Stimulated activated CD8-positive, alpha-beta memory T cell treated with anti-CD3 and anti-CD28 coated beads, Interleukin-12 subunit alpha, Interleukin-12 subunit beta, amount 100 ng/mL, for 1 hour (primary cell): ENCODE results near the gene TAS2R50.
"Not testable (repeated sequence)": the region's sequence is repeated elsewhere in the genome, so short reads cannot be mapped to it uniquely, and the experiment has no call there.

ENCODE experiments used
- DNase-seq: peaks from one replicate; pipeline ENCODE4 v3.0.0-alpha.2; 2020; ENCODE audit warnings: low read depth

TAS2R50 gene, protein sequence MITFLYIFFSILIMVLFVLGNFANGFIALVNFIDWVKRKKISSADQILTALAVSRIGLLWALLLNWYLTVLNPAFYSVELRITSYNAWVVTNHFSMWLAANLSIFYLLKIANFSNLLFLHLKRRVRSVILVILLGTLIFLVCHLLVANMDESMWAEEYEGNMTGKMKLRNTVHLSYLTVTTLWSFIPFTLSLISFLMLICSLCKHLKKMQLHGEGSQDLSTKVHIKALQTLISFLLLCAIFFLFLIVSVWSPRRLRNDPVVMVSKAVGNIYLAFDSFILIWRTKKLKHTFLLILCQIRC

DNA sequence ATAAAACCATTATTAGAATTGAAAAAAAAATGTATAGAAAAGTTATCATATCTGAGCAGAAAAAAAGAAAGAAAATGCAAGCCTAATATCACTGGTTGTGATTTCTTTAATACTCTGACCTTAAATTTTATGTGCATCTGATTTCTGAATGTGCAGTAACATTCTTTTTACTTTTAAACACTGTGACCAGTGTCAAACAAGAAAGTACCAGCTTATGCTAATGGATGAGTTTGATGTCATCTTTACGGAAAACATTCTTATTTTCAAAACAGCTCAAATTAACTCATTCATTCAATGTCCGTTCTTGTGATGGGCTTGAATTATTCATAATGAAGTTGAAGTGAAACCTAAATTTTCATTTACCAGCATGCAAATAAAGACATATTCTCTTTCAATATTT is at the start of gene TAS2R50:
TSS of gene TAS2R50 (minus strand) at position 101 of the 400 bp plus-strand sequence. CDS start at position 49, 52 bp downstream.
- DNase-seq = no peak

GRCh38 chr12:11033959-11034358 is 47.2 kb upstream of the TAS2R50 start:
- DNase-seq = not testable (repeated sequence)

GRCh38 chr12:11031307-11031706 is 44.6 kb upstream of the TAS2R50 start, which contains the start of gene TAS2R31:
Gene TAS2R31 (minus strand): TSS chr12:11031407. CDS start chr12:11031335, 72 bp downstream.
- no peak for DNase-seq

DNA sequence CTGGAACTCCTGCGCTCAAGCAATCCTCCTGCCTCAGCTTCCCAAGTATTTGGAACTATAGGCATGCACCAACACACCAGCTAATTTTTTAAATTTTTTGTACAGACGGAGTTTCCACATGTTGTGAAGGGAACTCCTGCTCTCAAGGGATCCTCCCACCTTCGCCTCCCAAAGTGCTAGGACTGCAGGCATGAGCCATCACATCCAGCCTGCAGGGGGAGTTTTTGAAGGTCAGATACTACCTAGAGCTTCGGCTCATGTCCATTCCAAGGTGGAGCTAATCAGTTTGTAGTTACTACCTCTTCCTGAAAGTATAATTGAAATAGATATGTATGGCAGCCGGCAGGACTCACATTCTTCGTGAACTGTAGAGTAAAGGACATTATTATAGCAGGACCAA is 39.4 kb upstream of the TAS2R50 start:
- DNase-seq = no peak

DNA sequence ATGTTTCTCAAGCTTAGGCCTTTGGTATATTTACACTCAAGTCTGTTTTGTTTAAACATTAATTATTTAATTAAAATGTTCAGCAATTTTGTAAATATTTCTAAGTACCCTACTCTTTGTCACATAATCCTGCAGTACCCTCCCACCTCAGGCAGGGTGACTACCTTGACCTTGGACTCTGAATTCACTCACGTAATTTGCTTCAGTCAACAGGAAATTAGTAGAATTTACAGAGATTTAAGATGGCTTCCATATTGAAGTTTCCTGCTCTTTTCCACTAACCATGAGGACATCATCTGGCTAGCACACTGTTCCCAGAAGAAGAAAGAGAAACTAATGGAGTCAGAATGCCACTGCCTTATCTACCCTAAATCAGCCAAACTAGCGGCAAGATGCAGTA is 36.7 kb upstream of the TAS2R50 start:
- no peak for DNase-seq

DNA sequence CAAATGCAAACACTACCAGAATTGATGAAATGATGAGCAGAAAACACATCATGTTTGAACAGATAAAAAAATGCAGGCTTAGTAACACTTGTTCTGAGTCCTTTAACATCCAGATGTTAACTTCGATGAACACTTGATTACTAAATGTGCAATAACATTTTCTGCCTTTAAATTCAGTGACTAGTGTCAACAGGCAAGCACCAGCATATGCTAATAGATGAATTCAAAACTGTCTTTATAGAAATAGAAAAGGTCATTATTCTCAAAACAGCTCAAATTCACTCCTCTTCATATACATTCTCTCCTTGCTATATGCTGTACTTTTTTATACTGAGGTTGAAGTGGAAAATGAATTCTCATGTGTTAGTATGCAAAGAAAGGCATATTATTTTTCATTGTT is 35.8 kb upstream of the TAS2R50 start, which contains the start of gene TAS2R19:
TSS of gene TAS2R19 (minus strand) at position 101 of the 400 bp plus-strand sequence. CDS start at position 52, 49 bp downstream.
- DNase-seq = no peak

DNA sequence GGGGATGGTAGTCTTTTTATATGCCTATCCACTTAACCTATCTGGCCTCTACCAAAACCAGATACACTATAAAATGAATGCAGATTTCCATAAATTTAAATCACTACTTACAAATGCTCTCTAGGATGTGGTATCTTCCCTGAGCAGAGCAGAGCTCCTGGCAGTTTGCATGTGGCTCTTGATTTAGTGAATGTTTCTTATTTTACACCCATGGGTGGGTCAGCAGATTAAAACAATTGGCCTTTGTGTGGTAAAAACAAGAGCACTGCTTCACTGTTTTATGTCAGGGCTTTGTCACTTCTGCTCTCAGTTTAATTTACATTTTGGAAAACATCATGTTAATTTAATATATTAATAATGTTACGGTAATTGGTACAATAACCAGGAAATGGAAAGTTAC is 30.2 kb upstream of the TAS2R50 start:
- no peak for DNase-seq

GRCh38 chr12:11015775-11016430 is 29.2 kb upstream of the TAS2R50 start:
- no peak for DNase-seq

DNA sequence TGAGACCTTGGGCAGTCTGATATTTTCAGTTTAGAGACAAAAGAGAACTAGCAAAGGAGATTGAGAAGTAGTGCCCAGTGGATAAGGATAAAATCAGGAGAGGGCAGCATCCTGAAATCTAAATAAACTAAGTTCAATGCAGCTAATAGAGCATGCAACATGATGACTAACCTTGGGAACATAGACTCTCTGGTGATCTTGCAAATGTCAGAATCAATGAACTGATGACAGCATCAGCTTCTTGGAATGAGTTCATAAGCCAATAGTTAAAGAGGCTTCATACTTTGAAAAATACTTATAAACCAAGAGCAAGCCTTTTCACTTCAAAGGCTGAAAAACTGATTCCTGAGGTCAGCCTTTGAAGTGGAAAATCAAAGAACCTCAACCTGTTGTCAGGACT is 27.5 kb upstream of the TAS2R50 start:
- DNase-seq = no peak

DNA sequence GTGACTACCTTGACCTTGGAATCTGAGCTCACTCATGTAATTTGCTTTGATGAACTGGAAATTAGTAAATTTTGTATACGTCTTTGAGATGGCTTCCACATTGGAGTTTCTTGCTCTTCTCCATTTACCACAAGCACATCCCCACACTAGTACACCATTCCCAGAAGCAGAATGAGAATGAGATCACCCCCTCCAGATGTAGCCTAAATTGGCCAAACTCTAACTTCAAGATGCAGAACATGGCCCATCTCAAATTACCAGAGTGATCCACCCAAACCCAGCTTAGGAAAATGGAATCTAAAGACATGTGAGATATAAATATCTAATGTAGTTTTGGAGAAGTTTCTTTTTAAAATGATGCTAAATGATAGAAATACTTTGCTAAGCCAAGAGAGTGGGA is 20.9 kb upstream of the TAS2R50 start:
- no peak for DNase-seq

DNA sequence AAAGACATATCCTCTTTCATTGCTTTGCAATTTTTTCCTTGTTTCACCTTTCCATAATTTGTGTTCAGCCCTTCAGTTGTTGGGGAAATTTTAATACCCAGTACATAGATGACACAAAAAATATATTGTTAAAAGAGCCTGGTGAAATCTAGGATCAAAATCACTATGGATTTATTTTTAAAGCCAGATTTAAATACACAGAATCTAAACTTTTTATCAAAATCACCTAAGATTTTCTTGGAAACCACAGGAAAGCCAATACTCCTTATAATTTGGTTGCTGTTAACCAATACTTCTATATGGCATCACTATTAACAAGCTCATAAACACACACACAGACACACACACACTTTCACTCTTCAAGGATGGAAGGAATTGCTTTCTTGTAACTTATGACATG is 11.5 kb upstream of the TAS2R50 start, which contains the start of gene TAS2R20:
TSS of gene TAS2R20 (minus strand) at position 101 of the 400 bp plus-strand sequence. CDS start 429 bp downstream, outside the sequence.
- no peak for DNase-seq

DNA sequence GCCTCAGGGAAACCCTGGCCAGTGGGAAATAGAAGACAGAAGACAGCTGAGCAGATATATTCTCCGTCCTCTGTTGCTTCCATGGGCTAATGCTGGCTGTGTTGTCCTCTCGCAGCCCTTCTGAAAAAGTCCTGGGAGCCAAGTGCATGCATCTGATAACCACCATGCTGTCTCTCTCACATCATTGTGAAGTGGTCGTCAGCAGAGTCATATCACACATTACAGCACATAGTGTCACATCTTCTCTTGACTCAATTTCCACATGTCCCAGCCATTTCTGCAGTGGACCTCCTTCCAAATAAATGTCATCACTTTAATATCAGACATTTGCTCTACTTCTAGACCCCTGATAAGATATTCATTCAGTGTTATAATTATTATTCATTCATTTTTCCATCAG is 7.6 kb upstream of the TAS2R50 start:
- DNase-seq = no peak

DNA sequence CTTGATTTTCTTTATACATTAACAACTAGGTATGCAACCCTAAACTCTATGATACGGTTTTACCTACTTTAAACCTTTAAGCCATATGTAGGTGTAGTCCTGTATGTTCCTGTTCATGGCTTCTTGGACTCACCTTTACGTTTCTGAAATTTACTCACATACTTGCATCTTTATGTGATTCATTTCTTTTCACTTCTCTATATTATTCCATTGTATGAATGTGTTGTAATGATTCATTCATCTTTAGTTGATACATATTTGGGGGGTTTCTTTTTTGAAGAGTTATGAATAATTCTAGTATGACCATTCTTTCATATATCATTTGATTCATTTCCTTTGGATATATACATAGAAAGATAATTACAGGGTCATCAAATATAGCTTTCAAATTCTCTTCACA is 2.4 kb upstream of the TAS2R50 start:
- no peak for DNase-seq

DNA sequence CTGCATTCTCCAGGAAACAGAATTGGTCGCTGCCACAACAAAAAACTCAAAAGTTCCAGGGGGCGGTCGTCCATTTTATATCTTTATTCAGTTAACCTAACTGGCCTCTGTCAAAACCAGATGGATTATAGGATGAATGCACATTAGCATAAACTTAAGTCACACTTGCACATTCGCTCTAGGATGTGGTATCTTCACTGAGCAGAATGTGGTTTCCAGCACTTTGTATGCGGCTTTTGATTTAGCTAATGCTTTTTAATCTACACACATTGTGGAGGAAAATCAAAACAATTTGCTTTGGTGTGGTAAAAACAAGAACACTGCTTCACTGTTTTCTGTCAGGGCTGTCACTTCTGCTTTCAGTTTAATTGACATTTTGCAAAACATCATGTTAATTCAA is 4.5 kb downstream of the TAS2R50 start:
- DNase-seq = no peak

DNA sequence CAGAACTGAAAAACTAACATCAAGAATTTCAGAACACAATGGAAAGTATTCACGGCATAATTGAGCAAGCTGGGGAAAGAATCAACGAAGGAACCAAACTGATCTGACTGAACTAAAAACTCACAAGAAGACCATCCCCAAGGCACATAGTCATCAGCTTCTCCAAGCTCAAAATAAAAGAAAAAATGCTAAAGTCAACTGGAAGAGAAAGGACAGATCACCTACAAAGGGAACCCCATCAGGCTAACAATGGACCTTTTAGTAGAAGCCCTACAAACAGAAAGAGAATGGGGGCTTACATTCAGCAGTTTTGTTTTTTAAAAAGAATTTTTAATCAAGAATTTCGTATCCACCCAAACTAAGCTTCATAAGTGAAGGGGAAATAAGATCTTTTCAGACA is 11.7 kb downstream of the TAS2R50 start:
- DNase-seq = no peak

DNA sequence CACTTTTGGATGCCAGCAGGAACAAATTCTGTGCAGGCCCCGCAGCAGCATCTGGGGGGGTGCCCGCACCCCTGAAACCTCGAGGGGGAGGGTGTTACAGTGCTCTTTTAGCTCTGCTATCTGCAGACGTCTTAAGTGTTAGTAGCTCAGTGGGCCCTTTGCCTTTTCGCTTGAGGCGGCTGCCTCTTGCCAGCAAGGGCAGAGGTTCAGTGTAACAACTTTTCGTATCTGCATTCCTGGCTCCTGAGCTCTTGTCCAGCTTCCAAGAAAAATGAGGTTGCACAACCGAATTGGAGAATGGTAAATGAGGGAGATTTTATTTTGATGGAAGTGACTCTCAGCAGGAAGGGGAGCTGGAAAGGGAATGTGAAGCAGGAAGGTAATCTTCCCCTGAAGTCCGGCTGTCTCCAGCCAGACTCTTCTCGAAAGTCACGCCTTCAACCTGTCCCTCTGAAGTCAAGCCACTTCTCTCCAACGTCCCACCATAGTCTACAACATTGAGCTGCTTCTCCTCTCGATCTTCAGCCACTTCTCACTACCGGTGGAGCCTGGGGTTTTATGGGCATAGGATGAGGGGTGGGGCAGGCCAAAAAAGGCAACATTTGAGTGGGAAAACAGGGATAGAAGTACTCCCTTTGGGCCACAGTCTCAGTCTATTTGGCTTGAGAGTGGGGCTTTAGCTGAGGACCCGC is 17.8 kb downstream of the TAS2R50 start:
- no peak for DNase-seq

GRCh38 chr12:10967409-10967808 is 19.3 kb downstream of the TAS2R50 start:
- DNase-seq = no peak

GRCh38 chr12:10966314-10966713 is 20.4 kb downstream of the TAS2R50 start:
- DNase-seq = no peak

GRCh38 chr12:10965476-10965875 is 21.2 kb downstream of the TAS2R50 start:
- no peak for DNase-seq

GRCh38 chr12:10960211-10960610 is 26.5 kb downstream of the TAS2R50 start:
- DNase-seq = no peak

DNA sequence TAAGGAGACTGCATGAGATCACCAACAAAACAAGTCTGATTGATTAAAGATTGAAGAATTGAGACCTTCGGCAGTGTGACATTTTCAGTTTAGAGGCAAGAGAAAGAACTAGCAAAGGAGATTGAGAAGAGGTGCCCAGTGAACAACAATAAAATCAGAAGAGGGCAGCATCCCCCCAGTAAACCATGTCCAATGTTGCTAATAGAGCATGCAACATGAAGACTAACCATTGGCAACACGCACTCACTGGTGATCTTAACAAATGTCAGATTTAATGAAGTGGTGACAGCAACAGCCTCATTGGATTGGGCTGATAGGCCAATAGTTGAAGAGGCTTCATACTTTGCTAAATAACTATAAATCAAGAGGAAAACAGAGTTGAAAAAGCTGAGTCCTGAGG is 26.9 kb downstream of the TAS2R50 start:
- DNase-seq = no peak

- no peak for DNase-seq
Measured at GRCh38 chr12:10957741-10958140, 29.0 kb downstream of the TAS2R50 start.

DNA sequence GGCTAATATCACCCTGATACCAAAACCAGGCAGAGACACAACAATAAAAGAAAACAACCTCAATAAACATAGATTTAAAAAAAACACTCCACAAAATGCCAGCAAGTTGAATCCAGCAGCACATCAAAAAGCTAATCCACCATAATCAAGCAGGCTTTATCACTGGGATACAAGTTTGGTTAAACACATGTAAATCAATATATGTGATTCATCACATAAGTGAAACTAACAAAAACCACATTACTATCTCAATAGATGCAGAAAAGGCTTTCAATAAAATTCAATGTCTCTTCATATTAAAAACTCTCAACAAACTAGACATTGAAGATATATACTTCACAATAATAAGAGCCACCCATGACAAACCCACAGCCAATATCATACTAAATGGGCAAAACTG is 30.6 kb downstream of the TAS2R50 start:
- no peak for DNase-seq
